Measurements from ENCODE around the gene COL8A2. TPM values are rescaled to one million over a fixed set of nuclear protein-coding genes. Genes with fewer than 3 reads are reported as not detected.

COL8A2 gene
- total RNA-seq, 4 donors from 2014 or later: 1.2 to 5.4 (median 1.7) TPM

- TF ChIP-seq POLR2AphosphoS5 (IDR thresholded peaks at IDR 0.05) (no peak), EP300 (IDR thresholded peaks at IDR 0.05; ENCODE audit: low read depth) (no peak), POLR2A (IDR thresholded peaks at IDR 0.05) (no peak), CTCF (IDR thresholded peaks at IDR 0.05) (no peak)
- H3K27ac ChIP-seq: no peak overlapping the region
- WGBS, 2 donors (ENCODE audit: low coverage in 1 of 2): 84% methylated on average over 3 of the region's 3 CpGs; no CpG with 5 or more reads in 1 of the 2 donors
- peaks cover 6 to 20% (median 11%) of the 10 kb centered on the region in 4 donors for H3K4me1 ChIP-seq
- H3K4me3 ChIP-seq: no peak overlapping the region
- intact Hi-C loops (cut with DNase I; ENCODE audit: low total_unique reads) (no loop called here), in situ Hi-C loops (cut with MboI; ENCODE audit: low pct_ligation_motif_present in 1 of 4, low pct_unique_long_range_greater_than_20kb in 1 of 4, low sequenced_read_pairs in 3 of 4) (loop anchor here in 1 of 4 donors (10.0 kb wide), 1 partner anchor 91 kb away; no protein-coding TSS in a partner anchor)
- no peak for DNase-seq
- H3K36me3 ChIP-seq: peaks cover 0 to 28% (median 9%) of the 10 kb centered on the region in 4 donors
- H3K27me3 ChIP-seq: no peaks in the 10 kb centered on the region
- no peaks in the 10 kb centered on the region for H3K9me3 ChIP-seq
These were observed 31.1 kb downstream of the COL8A2 start for GRCh38 chr1:36093929-36094328.

DNA sequence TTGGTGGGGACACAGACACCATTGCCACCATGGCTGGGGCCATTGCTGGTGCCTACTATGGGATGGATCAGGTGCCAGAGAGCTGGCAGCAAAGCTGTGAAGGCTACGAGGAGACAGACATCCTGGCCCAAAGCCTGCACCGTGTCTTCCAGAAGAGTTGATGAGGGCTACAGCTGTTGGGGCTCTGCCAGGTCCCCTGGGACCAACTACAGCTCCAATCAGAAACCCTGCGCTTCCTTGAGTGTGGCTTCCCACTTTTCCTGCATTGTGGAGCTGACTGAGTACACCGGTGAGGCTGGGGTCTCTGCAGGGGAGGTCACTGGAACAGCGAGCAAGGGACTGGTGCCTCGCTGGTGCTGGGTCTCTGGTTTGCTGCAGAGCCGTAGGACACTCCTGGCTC is 31.8 kb downstream of the COL8A2 start:
- no peaks in the 10 kb centered on the region for H3K27me3 ChIP-seq

DNA sequence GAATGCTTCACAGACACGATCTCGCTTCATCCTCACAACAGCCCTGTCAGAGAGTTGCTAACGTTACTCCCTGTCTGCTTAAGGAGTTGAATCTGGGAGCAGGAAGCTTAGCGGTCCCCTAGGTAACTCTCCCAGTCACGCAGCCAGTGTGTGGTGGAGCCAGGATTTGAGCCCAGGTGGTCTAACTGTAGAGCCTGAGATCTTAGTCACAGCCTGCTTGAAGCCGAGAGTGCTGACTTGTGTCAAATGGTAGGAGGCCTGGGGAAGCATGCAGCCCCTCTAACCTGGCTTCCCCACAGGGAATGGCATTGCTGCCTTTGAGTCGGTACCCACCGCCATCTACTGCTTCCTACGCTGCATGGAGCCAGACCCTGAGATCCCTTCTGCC is 32.2 kb downstream of the COL8A2 start:
- peaks cover 0 to 28% (median 9%) of the 10 kb centered on the region in 4 donors for H3K36me3 ChIP-seq
- no peak for DNase-seq
- H3K4me3 ChIP-seq: no peak overlapping the region
- no peaks in the 10 kb centered on the region for H3K27me3 ChIP-seq
- H3K9me3 ChIP-seq: no peaks in the 10 kb centered on the region
- no peak for TF ChIP-seq POLR2A (IDR thresholded peaks at IDR 0.05)
- TF ChIP-seq EP300 (IDR thresholded peaks at IDR 0.05; ENCODE audit: low read depth): no peak
- no peak for TF ChIP-seq POLR2AphosphoS5 (IDR thresholded peaks at IDR 0.05)
- TF ChIP-seq CTCF (IDR thresholded peaks at IDR 0.05): no peak
- peaks cover 10 to 25% (median 16%) of the 10 kb centered on the region in 4 donors for H3K4me1 ChIP-seq
- H3K27ac ChIP-seq: no peak overlapping the region
- in situ Hi-C loops (cut with MboI; ENCODE audit: low pct_ligation_motif_present in 1 of 4, low pct_unique_long_range_greater_than_20kb in 1 of 4, low sequenced_read_pairs in 3 of 4) (loop anchor here in 1 of 4 donors (10.0 kb wide), 1 partner anchor 92 kb away; no protein-coding TSS in a partner anchor), intact Hi-C loops (cut with DNase I; ENCODE audit: low total_unique reads) (no loop called here)
- 81% methylated on average over 9 of the region's 9 CpGs; no CpG with 5 or more reads in 1 of the 2 donors for WGBS, 2 donors (ENCODE audit: low coverage in 1 of 2)

More for the DNA sequence above, 31.8 kb downstream of the COL8A2 start:
- in situ Hi-C loops (cut with MboI; ENCODE audit: low pct_ligation_motif_present in 1 of 4, low pct_unique_long_range_greater_than_20kb in 1 of 4, low sequenced_read_pairs in 3 of 4): loop anchor here in 1 of 4 donors (10.0 kb wide), 1 partner anchor 92 kb away; no protein-coding TSS in a partner anchor
- Histone ChIP-seq H3K4me3 (no peak overlapping the region), H3K4me1 (peaks cover 8 to 23% (median 14%) of the 10 kb centered on the region in 4 donors), H3K9me3 (no peaks in the 10 kb centered on the region), H3K36me3 (peaks cover 0 to 28% (median 9%) of the 10 kb centered on the region in 4 donors), H3K27ac (no peak overlapping the region)
- DNase-seq: no peak
- intact Hi-C loops (cut with DNase I; ENCODE audit: low total_unique reads): no loop called here
- WGBS, 2 donors (ENCODE audit: low coverage in 1 of 2): 91% methylated on average over 6 of the region's 7 CpGs; no CpG with 5 or more reads in 1 of the 2 donors
- TF ChIP-seq CTCF (IDR thresholded peaks at IDR 0.05) (no peak), POLR2A (IDR thresholded peaks at IDR 0.05) (no peak), POLR2AphosphoS5 (IDR thresholded peaks at IDR 0.05) (no peak), EP300 (IDR thresholded peaks at IDR 0.05; ENCODE audit: low read depth) (no peak)

DNA sequence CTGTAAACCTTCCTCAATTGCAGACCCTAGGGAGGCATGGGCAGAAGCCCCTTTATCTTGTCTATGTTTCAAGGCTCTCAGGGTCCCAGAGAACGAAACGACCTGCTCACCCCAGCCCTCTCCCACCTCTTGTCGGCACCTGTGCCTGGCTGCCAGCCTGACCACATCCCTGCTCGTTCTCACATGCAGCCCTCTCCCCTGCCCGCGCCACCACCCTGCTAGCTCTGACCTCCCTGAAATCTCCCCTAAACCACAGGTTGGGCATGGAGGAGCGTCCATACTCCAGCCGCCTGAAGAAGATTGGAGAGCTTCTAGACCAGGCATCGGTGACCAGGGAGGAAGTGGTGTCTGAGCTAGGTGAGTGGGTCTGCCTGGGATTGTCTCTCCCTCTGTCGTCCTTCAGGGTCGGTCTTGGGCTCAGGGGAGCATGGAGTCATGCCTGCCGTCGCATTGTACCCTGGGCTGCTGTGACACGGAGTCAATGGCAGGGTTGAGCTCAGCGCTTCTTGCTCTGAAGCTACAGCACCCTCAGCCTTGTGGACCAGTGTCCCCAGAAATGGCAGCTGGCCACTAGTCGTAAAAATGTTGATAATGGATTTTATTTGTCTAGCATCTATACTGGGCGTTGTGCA is 32.7 kb downstream of the COL8A2 start:
- H3K9me3 ChIP-seq: no peaks in the 10 kb centered on the region
- WGBS, 2 donors (ENCODE audit: low coverage in 1 of 2): 94% methylated on average over 17 of the region's 17 CpGs; no CpG with 5 or more reads in 1 of the 2 donors
- TF ChIP-seq POLR2A (IDR thresholded peaks at IDR 0.05) (no peak), EP300 (IDR thresholded peaks at IDR 0.05; ENCODE audit: low read depth) (no peak), CTCF (IDR thresholded peaks at IDR 0.05) (no peak), POLR2AphosphoS5 (IDR thresholded peaks at IDR 0.05) (no peak)
- H3K4me3 ChIP-seq: no peak overlapping the region
- peaks cover 10 to 25% (median 16%) of the 10 kb centered on the region in 4 donors for H3K4me1 ChIP-seq
- no peak overlapping the region for H3K27ac ChIP-seq
- DNase-seq: no peak
- H3K36me3 ChIP-seq: peaks cover 0 to 28% (median 9%) of the 10 kb centered on the region in 4 donors
- intact Hi-C loops (cut with DNase I; ENCODE audit: low total_unique reads): no loop called here
- H3K27me3 ChIP-seq: no peaks in the 10 kb centered on the region
- in situ Hi-C loops (cut with MboI; ENCODE audit: low pct_ligation_motif_present in 1 of 4, low pct_unique_long_range_greater_than_20kb in 1 of 4, low sequenced_read_pairs in 3 of 4): loop anchor here in 1 of 4 donors (10.0 kb wide), 1 partner anchor 93 kb away; no protein-coding TSS in a partner anchor
